HepG2 (cell line): Measurements from ENCODE around the gene AUTS2.

Experiments used
- BRF2 ChIP-seq: sonication (generic); formaldehyde crosslinking; IDR thresholded peaks from 2 replicates; pipeline ENCODE4 v1.8.1; 2022; ENCODE audit warnings: mild to moderate bottlenecking, missing genetic modification reagents
- IKZF1 ChIP-seq: fragments of 450-650 bp; IDR thresholded peaks from 2 replicates; pipeline ENCODE4 v1.7.1; 2016
- KDM1A ChIP-seq: IDR thresholded peaks from 2 replicates; pipeline ENCODE4 v1.6.1; 2016; ENCODE audit warnings: missing compliant biosample characterization
- MED1 ChIP-seq: sonication (generic); formaldehyde crosslinking; IDR thresholded peaks from 2 replicates; pipeline ENCODE4 v1.4.0; 2020; ENCODE audit warnings: missing genetic modification reagents
- MTA1 ChIP-seq: sonication (generic); formaldehyde crosslinking; IDR thresholded peaks from 2 replicates; pipeline ENCODE4 v1.4.0; 2020; ENCODE audit warnings: missing genetic modification reagents, mild to moderate bottlenecking, borderline replicate concordance
- RBAK ChIP-seq: sonication (generic); formaldehyde crosslinking; IDR thresholded peaks from 2 replicates; pipeline ENCODE4 v1.5.1; 2020; ENCODE audit warnings: mild to moderate bottlenecking, missing genetic modification reagents
- RXRA ChIP-seq: sonication (generic); formaldehyde crosslinking; IDR thresholded peaks from 2 replicates; pipeline ENCODE4 v1.5.1; 2020; ENCODE audit warnings: missing genetic modification reagents
- XRCC5 ChIP-seq: fragments of 200-400 bp; formaldehyde crosslinking; optimal IDR thresholded peaks from 2 replicates; pipeline ENCODE3; 2017; ENCODE audit warnings: mild to moderate bottlenecking, low read length
- ZNF724P ChIP-seq: sonication (generic); formaldehyde crosslinking; IDR thresholded peaks from 2 replicates; pipeline ENCODE4 v1.8.0; 2022; ENCODE audit warnings: missing genetic modification reagents, borderline replicate concordance
- ZNF770 ChIP-seq: sonication (generic); formaldehyde crosslinking; IDR thresholded peaks from 2 replicates; pipeline ENCODE4 v1.5.0; 2020; ENCODE audit warnings: mild to moderate bottlenecking, missing genetic modification reagents
- ZNF879 ChIP-seq: sonication (generic); formaldehyde crosslinking; IDR thresholded peaks from 2 replicates; pipeline ENCODE4 v1.8.1; 2023; ENCODE audit warnings: missing genetic modification reagents

GRCh38 chr7:70712942-70713341 lies 1114.7 kb downstream of the AUTS2 start:
- no peak for TF ChIP-seq ZNF724P (CRISPR knock-in tag)
- no peak for TF ChIP-seq MTA1 (CRISPR knock-in tag)
- no peak for TF ChIP-seq RBAK
- no peak for TF ChIP-seq XRCC5
- TF ChIP-seq MED1 (CRISPR knock-in tag): no peak
- no peak for TF ChIP-seq ZNF879 (CRISPR knock-in tag)
- no peak for TF ChIP-seq BRF2 (CRISPR knock-in tag)
- no peak for TF ChIP-seq ZNF770 (CRISPR knock-in tag)
- no peak for TF ChIP-seq IKZF1
- no peak for TF ChIP-seq RXRA (CRISPR knock-in tag)
- no peak for TF ChIP-seq KDM1A (CRISPR knock-in tag)
